Embryonic facial prominence (tissue), 1 donor: ENCODE results near the gene SREBF1.
"Not testable (repeated sequence)": the region's sequence is repeated elsewhere in the genome, so short reads cannot be mapped to it uniquely, and the experiment has no call there.

Source experiments
- DNase-seq: peaks from one replicate; pipeline ENCODE4 v3.0.0-alpha.2; 2016; ENCODE audit errors: extremely low spot score

Gene SREBF1

DNA sequence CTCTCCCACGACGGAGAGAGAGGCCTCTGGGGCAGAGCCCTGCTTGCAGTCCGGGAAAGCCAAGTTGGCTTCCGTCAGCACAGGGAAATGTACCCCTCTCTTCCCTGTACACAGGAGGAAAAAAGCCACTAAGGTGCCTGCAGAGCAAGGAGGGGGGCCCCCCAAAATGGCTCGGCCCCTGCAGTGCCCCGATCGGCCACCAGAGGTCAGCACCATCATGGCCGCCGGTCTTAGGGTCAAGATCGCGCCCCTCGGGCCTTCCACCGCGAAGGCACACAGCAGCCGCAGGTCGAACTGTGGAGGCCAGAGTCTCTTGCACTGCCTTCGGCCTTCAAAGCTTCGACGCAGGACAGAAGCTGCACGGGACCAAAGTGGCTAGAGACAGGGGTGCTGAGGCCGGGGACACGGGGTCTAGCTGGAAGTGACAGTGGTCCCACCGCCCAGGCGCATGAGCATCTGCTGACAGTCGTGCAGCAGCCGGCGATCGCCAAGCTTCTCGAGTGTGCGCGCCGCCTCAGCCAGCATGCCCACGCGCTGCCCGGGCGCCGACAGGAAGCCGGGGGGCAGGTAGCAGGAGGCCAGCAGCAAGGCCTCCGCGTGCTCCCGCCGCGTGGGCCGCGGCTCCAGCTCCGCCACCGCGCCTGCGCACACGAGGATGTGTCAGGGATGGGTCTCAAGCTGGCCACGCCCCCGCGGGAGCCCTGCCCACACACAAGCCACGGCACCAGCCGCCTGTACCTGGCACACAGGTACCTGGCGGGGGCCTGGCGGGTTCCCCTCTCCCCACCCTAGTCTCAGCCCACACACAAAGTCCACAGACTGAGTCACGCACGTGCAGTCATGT lies 24.4 kb downstream of the SREBF1 start:
- no peak for DNase-seq

DNA sequence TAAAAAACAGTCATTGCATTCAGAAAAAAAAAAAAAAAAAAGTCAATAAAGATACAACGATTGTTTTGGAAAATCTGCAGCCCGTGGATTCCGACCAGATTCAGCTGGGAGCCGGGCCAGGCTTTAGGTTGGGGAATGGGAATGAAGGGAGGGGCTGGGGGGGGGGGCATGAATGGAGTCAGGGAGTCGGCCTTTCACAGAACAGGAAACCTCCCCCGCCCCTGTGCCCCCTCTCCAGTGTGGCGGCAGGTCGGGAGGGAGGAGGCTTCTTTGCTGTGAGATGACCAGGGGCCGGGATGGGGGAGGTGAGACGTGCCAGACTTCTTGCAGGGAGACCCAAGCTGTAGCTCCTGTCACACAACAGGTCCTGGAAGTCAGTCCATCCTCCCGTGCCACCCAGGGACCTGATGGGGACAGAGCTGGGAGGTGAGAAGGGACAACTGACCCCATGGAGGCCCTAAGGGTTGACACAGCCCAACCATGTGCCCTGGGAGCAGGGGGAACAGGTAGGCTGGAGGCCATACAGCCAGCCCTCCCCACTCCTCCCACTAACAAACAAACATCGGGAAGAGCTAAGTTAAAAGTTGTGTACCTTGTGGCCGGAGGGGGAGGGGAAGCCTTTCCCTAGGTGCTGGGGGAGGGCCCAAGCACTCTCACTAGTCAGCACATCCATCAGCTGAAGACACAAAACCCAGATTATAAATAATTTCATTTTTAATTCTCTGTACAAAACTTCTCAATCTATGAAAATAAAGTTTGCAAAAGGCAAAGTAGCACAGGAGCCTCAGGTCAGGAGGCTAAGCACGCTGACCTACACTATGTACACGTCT lies 25.2 kb downstream of the SREBF1 start:
- DNase-seq = no peak

DNA sequence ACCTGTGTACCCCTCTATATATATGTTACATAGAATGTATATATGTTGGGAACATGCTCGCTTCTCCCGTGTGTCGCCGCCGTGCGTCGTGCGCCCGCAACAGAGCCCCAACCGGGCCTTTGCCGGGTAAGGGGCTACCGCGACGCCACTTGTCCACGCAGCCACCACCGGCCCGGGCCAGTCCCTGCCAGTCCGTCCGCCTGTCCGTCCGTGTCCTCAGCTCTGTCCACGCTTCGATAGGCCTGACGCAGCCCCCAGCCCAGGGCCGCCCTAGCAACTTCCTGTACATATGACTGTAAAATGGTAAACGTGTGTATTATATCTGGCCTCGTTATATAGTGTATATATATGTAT lies 25.9 kb downstream of the SREBF1 start:
- DNase-seq = no peak

DNA sequence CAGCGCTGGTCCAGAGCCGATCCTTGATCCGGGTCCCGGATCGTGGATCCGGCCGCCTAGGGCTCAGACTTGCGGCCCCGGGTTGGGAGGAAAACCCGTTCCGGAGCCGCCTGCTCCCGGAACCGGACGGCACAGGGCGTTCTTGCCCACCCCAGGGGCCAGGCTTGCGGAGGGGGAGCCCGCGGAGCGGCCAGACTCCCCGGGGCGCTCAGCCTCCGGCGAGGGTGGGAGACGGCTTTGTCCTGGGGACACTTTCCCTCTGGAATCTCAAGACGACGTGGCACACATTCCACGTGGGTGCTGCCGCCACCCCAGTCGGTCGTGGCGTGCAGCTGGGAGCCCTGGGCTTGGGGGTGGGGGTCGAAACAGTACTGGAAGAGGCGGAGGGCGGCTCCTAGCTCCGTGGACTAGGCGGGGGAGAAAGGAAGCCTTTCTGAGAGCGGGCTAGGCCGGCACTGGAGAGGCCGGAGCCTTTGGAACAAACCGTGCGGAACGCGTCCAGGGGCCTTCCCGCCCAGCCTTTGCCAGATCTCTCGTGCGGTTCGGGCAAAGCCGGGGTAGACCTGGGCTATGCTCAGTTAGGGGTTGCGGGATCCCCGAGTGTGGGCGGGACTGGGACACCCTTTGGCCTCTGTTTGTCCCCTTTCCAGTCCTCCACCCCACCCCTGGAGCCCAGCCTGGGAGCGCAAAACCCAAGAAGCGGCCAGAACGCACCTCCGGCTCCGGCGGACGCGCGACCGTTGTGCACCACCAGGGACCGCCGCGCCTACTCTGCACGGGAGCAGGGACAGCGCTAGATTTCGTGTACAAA lies 26.5 kb downstream of the SREBF1 start:
- DNase-seq = no peak

DNA sequence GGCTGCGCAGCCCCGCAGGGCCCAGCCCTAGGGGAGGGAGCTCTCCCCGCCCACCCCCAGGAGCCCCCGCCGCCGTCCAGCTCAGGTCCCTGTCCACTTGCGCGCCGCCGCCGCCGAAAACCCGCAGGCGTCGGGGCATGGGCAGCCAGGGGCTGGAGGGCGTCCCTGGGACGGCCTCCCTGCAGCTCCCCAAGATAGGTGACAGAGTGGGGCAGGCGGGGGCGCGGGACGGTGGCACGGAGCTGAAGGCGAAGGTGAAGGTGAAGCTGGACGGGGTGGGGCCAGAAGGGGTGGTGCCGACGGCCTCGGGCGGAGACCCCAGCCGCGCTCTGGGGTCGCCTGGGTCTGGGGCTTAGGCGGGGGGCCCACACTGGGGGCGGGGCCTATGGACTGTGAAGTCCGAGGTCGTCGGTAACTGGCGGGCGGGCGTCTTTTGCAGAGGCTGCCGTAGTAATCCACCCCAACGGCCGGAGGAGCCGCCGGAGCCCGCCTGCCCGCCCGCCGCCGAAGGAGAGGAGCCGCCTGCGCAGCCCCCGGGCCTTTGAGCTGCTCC lies 27.2 kb downstream of the SREBF1 start:
- DNase-seq = no peak

DNA sequence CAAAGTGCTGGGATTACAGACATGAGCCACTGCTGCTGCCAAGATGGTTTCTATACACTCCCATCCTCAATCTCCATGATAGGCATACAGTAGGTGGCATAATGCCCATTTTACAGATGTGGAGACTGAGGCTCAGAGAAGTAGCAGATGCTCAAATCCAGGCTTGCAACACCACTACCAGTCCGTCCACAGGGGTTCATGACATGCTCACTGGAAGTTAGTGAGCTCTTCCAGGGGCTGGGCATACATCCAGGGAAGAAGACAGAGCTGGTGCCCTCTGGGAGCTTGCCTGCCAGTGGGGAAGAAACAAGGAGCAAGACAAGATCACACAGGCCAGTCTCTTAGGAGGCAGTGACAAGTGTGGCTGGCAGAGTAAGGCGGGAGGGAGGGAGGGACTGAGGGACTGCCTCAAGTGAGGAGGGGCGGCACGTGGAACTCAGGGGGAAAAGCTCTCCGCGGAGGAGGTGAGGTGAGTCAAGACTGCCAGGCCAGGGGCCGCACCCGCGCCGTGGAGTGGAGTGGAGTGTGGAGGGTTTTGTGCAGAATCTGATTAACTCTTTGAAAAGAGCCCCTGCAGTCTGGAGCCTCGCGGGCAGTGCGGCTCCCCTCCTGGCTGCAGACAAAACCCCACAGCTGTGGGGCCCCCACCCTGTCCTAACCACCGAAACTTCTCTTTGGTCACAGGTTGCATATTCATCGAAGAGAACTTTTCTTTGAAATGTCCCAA lies 27.9 kb downstream of the SREBF1 start:
- DNase-seq = no peak

DNA sequence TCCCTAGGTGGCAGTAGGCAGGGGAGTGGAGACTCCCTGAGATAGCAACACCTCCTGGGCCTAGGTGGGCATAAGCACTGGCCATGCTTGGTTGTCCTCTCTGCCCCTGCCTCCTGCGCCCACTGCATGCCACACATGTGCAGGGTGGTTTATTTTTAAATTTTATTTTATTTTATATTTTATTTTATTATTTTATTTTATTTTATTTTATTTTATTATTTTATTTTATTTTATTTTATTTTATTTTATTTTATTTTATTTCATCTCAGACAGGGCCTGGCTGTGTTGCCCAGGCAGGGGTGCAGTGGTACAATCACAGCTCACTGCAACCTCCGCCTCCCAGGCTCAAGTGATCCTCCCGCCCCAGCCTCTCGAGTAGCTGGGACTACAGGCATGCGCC lies 28.6 kb downstream of the SREBF1 start:
- DNase-seq = not testable (repeated sequence)

DNA sequence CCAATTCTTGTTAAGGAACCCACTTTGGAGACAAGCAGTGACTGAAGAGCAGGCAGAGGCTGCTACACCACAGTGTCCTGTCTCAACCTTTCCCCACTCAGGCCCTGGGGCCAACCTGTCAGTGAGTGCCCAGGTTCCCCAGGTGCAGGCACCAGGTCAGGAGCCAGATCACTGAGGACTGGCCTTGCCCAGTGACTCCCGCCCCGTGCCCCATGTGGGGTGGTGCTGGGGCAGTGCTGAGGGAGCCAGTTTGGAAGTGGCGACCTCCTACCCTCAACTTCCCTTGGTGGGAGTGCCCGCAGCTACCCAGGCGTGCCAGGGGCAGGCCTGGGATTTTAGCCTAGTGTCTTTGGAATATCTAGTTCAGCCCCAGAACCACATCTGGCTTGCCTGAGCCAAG lies 29.3 kb downstream of the SREBF1 start:
- DNase-seq = no peak

DNA sequence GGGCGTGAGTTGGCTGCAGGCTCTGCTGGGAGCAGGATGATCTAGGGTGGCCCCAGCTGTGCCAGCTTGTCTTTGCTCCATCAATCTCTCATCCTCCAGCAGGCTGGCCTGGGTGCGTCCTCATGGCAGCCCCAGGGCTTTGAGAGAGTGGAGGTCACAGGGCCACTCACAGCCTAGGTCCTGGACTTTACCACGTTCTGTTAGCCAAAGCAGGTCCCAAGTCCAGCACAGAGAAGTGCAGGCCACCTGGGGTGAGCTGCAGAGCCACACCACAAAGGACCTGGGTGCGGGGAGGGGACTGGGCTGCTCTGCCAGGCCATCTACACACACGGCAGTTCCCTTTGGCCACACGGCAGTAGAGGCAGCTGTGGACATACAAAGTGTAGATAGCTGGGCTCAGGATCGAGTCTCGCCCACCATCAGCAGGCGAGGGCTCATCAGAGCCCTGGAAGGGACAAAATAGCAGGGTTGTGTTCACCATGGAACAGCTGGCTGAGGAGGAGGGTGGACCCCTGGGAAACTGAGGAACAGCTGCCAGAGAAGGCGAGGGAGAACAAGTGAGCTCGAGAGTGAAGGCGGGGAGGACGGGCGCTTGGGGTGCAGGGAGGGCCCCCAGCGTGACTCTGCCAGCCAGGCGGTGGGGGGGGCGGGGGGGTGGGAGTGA lies 30.0 kb downstream of the SREBF1 start:
- no peak for DNase-seq

DNA sequence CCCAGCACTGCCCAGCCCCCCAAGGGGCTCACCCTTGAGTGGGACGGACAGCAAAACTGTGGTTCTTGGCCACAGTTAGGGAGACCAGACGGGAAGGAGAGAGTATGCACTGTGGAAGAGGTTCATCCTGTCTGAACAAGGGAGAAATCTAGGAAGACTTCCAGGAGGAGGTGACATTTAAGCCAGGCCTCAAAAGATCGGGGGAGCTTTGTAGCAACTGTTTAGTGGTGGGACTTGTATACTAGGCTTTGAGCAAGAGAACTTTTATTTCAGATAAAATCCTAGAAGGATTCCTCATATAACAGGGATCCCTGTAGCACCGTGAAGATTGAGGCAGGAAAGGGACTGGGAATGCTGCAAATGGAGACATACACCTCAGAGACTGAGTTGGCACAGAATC lies 30.8 kb downstream of the SREBF1 start:
- no peak for DNase-seq

DNA sequence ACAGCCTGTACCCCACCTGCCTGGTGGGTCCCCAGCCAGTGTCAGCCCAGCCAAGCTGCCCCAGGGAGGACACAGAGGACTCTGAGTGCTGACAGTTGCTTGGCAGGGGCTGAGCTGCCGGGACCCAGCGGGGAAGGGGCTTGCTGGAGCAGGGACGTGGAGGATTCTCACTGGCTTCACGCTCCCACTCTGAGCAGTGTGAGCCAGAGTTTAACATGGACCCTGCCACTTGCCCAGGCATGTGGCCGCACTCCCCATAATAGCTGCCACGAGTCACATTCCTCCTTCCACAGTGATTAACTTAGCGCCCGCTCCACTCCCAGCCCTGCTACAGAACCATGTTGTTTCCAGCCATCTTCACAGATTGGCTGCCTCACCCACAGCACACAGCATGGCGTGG lies 31.2 kb downstream of the SREBF1 start:
- no peak for DNase-seq

DNA sequence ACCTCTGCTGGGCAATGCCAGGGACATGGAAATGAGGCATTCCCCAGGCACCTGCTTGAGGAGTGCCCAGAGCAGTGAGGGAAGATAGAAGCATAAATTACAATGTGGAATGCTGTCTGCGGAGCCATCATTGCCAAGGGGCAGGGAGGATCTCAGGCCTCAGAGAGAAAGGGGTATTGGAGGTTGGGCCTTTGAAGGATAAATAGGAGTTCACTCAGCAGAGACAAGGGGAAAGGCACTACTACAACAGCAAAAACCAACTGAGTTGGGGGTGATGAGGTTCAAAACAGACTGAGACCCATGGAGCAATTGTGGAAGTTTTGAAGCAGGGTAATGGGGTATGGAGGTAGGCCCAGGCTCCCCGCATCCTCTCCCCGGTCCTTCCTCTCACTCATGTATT lies 32.8 kb downstream of the SREBF1 start:
- DNase-seq = no peak

DNA sequence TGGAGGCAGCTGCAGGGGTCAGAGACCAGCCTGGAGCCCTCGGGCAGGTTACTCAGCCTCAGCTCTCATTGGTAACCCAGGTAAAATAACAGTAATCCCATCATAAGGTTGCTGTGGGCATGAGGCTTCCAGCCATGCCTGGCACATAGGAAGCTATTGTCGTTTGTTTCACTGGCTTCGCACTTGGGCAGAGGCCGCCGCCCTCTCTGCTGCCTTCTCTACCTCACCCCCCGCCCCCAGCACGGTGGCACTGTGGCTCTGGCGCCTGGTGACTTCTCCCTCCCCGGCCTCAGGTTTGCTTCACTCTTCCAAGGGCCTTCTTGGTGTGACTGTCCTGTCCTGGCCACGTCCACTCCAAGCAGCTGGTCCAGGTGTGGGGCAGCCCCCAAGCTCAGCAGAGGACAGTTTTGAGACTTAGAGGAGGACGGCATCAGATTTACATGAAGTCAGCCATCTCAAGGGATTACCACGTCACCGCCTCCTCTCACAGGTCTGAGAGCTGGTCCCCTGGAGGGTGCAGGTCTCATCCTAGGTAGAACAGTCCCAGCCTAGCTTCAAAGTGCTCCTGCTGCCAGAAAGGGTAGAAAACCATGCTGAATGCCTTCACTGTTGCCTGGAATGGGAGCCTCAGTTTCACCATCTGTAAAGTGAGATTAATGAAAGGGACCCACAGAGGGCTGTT lies 34.8 kb downstream of the SREBF1 start:
- DNase-seq = no peak

DNA sequence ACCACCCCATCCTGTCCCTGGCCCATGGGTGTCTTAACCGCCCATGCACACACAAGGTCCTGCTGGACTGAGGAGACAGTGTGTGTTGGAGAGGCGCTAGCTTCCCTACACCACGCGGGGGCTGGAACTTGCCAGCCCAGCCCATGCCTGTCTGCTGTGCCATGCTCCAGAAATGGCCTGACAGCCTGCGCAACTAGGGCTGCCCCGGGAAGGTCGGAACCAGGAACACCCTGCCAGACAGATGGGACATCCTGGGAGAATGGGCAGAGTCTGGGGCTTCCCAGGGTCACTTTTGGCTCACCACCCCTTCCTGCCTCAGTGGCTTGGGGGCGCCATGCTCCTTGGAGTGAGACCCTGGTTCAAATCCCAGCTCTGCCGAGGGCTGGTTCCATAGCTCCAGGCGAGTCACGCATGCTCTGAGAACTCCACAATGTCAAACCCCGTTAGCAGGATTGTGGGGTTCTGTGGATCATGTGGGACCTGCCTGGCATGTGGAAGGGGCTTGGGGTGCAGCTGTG lies 36.2 kb downstream of the SREBF1 start:
- no peak for DNase-seq

DNA sequence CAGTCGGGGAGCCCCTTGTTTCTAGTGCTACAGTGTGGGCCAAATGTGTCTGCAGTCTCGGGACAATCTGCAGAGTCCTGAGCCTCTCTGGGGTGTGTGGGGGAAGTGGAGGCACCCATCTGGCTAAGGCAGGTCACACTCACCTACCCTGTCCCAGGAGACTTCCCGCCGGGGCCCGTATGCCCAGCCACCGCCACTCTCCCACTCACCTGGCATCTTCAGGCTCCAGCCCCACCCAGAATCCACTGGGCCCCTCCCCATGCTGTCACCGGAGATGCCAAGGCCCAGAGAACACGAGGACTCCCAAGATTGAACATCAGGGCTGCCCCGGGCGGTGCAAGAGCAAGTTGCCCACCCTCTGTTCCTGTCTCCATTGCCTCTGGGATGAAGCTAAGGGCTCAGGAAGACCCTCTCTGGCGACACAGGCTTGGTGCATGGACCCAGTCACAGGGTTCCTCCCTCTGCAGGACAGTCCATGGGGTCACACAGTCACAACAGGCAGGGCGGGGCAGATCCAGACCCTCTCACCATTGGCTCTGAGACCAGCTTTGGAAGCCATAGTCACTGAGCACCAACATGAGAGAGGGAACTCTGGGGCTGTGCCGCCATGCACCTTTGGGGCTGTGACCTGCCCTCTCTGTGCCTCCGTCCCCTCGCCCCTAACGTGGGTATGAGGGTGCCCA lies 38.1 kb downstream of the SREBF1 start:
- DNase-seq = no peak

DNA sequence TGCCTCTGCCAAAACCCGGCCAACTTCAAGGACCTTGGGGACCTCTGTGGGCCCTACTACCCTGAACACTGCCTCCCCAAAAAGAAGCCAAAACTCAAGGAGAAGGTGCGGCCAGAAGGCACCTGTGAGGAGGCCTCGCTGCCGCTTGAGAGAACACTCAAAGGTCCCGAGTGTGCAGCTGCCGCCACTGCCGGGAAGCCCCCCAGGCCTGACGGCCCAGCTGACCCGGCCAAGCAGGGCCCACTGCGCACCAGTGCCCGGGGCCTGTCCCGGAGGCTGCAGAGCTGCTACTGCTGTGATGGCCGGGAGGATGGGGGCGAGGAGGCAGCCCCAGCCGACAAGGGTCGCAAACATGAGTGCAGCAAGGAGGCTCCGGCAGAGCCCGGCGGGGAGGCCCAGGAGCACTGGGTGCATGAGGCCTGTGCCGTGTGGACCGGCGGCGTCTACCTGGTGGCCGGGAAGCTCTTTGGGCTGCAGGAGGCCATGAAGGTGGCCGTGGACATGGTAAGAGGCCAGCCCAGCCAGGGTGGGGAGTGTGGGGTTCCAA lies 38.7 kb downstream of the SREBF1 start:
- no peak for DNase-seq

DNA sequence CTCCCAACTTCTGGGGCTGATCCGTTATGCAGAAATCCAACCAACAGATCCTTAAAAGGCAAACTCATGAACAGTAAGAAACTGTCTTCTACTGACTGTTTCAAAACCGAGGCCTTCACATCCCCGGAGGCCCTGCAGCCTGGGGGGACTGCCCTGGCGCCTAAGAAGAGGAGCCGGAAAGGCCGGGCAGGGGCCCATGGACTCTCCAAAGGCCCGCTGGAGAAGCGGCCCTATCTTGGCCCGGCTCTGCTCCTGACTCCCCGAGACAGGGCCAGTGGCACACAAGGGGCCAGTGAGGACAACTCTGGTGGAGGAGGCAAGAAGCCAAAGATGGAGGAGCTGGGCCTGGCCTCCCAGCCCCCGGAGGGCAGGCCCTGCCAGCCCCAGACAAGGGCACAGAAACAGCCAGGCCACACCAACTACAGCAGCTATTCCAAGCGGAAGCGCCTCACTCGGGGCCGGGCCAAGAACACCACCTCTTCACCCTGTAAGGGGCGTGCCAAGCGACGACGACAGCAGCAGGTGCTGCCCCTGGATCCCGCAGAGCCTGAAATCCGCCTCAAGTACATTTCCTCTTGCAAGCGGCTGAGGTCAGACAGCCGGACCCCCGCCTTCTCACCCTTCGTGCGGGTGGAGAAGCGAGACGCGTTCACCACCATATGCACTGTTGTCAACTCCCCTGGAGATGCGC lies 39.5 kb downstream of the SREBF1 start:
- no peak for DNase-seq

DNA sequence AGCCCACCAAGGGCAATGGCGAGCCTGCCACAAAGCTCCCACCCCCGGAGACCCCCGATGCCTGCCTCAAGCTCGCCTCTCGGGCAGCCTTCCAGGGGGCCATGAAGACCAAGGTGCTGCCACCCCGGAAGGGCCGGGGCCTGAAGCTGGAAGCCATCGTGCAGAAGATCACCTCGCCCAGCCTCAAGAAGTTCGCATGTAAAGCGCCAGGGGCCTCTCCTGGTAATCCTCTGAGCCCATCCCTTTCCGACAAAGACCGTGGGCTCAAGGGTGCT lies 40.1 kb downstream of the SREBF1 start:
- no peak for DNase-seq
